ENCODE results near the gene GAB4.
"Not testable (repeated sequence)": the region's sequence is repeated elsewhere in the genome, so short reads cannot be mapped to it uniquely, and the experiment has no call there.

The GAB4 gene

DNA sequence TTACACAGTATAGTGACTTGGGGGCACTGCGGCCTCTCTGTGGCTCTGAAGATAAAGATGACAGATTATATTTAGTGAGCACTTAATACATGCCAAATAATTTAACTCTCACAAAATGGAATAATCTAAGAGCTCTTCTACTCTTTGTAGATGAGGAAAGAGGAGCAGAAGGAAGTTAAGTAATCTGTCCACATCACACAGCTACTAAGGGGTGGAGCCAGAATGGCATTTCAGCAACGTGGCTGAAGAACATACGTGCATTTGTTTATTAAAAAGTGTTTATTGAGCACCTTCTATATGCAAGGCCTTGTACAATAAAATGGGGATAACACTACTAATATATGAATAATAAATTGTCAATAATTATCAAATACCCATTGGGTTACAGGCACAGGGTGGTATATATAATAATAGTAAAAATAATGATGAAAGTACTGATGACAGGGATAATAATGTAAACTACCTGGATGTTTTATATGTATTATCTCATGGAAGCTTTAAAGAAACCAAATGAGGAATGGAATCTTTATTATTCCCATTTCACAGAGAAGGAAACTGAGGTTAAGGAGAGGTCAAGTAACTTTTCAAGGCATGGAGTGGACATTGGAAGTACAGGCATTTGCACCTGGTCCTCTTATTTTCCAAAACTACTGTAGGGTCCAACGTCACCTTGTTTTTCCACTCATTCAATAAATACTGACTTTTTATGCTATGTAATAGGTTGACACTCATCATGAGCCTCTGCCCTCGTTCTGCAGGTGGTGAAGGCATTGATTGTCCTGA lies 38.7 kb upstream of the GAB4 start:
- H3K9ac ChIP-seq (ENCODE audit: low read depth, low read length, poor library complexity), result no peak overlapping the region
- H3K79me1 ChIP-seq (ENCODE audit: low read depth, low read length), result no peaks in the 10 kb centered on the region
- H2BK120ac ChIP-seq (ENCODE audit: low read depth, low read length), result no peak overlapping the region
- H3K18ac ChIP-seq (ENCODE audit: low read length), result no peak overlapping the region
- no peak overlapping the region for H4K91ac ChIP-seq (ENCODE audit: low read depth, low read length, poor library complexity)
- H2AK5ac ChIP-seq (ENCODE audit: low read depth, low read length), result no peak overlapping the region
- no peak overlapping the region for H3K14ac ChIP-seq (ENCODE audit: low read length)
- DNase-seq (ENCODE audit: low spot score), result no peak
- H3K36me3 ChIP-seq (replicated peaks in 1 of 2; ENCODE audit: control insufficient read depth in 2 of 2, insufficient read depth in 2 of 2, low read length in 2 of 2), result no peaks in the 10 kb centered on the region
- no peak overlapping the region for H2AFZ ChIP-seq (ENCODE audit: low read length)
- H3K23ac ChIP-seq (ENCODE audit: low read depth, low read length, poor library complexity), result no peak overlapping the region
- no peak overlapping the region for H3K27ac ChIP-seq (replicated peaks; ENCODE audit: low read length)
- H3K27me3 ChIP-seq (ENCODE audit: control insufficient read depth in 3 of 3, insufficient read depth in 3 of 3, low read depth in 1 of 3, low read length in 3 of 3), result peaks cover 0 to 10% (median 0%) of the 10 kb centered on the region in 3 experiments
- no peak overlapping the region for H4K8ac ChIP-seq (ENCODE audit: low read depth, low read length)
- H3K9me3 ChIP-seq (replicated peaks in 1 of 2; ENCODE audit: control insufficient read depth in 2 of 2, insufficient read depth in 1 of 2, low read depth in 1 of 2, low read length in 2 of 2), result no peaks in the 10 kb centered on the region
- no peak overlapping the region for H3K4ac ChIP-seq (ENCODE audit: low read length)
- H2BK5ac ChIP-seq (ENCODE audit: low read length), result no peak overlapping the region
- no peak overlapping the region for H3K4me2 ChIP-seq (ENCODE audit: insufficient read depth, low read length, poor library complexity, severe bottlenecking)
- H2BK15ac ChIP-seq (ENCODE audit: low read length), result no peak overlapping the region
- peak overlapping the region in 1 of 2 donors; percentile 27 for H3K4me3 ChIP-seq (ENCODE audit: low read length in 2 of 2)
- H2BK12ac ChIP-seq (ENCODE audit: low read length), result no peak overlapping the region
- H3K4me1 ChIP-seq (ENCODE audit: control insufficient read depth in 2 of 2, insufficient read depth in 1 of 2, low read depth in 1 of 2, low read length in 2 of 2), result no peaks in the 10 kb centered on the region
- no CpG with 5 or more reads among the region's 5 CpGs for WGBS, 2 donors (ENCODE audit: extremely low coverage in 2 of 2, insufficient read length in 2 of 2, insufficient replicate concordance in 1 of 2)

DNA sequence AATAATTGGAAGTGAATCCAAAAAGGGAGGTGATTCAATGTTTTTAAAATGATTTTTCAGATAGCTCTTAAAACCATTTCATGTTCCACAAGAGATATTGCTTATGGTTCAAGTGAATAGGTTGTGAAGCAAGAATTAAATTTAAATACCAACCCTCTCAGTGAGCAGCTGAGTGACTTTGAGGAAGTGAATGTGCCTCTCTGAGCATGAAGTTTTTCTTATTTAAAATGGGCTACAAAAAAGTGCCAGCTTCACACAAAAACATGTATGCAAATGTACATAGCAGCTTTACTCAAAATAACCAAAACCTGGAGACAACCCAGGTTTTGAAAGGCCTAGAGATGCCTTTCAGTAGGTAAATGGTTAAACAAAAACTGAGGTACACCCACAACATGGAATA lies 35.5 kb upstream of the GAB4 start:
- Histone ChIP-seq H3K18ac (ENCODE audit: low read length) (no peak overlapping the region), H2BK15ac (ENCODE audit: low read length) (no peak overlapping the region), H3K23ac (ENCODE audit: low read depth, low read length, poor library complexity) (no peak overlapping the region), H3K9me3 (replicated peaks in 1 of 2; ENCODE audit: control insufficient read depth in 2 of 2, insufficient read depth in 1 of 2, low read depth in 1 of 2, low read length in 2 of 2) (no peaks in the 10 kb centered on the region), H2AFZ (ENCODE audit: low read length) (no peak overlapping the region), H3K4me3 (ENCODE audit: low read length in 2 of 2) (no peak overlapping the region), H4K8ac (ENCODE audit: low read depth, low read length) (no peak overlapping the region), H2AK5ac (ENCODE audit: low read depth, low read length) (no peak overlapping the region), H3K27ac (replicated peaks; ENCODE audit: low read length) (no peak overlapping the region), H2BK12ac (ENCODE audit: low read length) (no peak overlapping the region), H2BK5ac (ENCODE audit: low read length) (no peak overlapping the region), H3K4me2 (ENCODE audit: insufficient read depth, low read length, poor library complexity, severe bottlenecking) (no peak overlapping the region), H3K27me3 (ENCODE audit: control insufficient read depth in 3 of 3, insufficient read depth in 3 of 3, low read depth in 1 of 3, low read length in 3 of 3) (peaks cover 0 to 10% (median 0%) of the 10 kb centered on the region in 3 experiments), H3K9ac (ENCODE audit: low read depth, low read length, poor library complexity) (no peak overlapping the region), H2BK120ac (ENCODE audit: low read depth, low read length) (no peak overlapping the region), H4K91ac (ENCODE audit: low read depth, low read length, poor library complexity) (no peak overlapping the region), H3K36me3 (replicated peaks in 1 of 2; ENCODE audit: control insufficient read depth in 2 of 2, insufficient read depth in 2 of 2, low read length in 2 of 2) (no peaks in the 10 kb centered on the region), H3K79me1 (ENCODE audit: low read depth, low read length) (no peaks in the 10 kb centered on the region), H3K14ac (ENCODE audit: low read length) (no peak overlapping the region), H3K4ac (ENCODE audit: low read length) (no peak overlapping the region), H3K4me1 (ENCODE audit: control insufficient read depth in 2 of 2, insufficient read depth in 1 of 2, low read depth in 1 of 2, low read length in 2 of 2) (no peaks in the 10 kb centered on the region)
- DNase-seq (ENCODE audit: low spot score), result no peak

DNA sequence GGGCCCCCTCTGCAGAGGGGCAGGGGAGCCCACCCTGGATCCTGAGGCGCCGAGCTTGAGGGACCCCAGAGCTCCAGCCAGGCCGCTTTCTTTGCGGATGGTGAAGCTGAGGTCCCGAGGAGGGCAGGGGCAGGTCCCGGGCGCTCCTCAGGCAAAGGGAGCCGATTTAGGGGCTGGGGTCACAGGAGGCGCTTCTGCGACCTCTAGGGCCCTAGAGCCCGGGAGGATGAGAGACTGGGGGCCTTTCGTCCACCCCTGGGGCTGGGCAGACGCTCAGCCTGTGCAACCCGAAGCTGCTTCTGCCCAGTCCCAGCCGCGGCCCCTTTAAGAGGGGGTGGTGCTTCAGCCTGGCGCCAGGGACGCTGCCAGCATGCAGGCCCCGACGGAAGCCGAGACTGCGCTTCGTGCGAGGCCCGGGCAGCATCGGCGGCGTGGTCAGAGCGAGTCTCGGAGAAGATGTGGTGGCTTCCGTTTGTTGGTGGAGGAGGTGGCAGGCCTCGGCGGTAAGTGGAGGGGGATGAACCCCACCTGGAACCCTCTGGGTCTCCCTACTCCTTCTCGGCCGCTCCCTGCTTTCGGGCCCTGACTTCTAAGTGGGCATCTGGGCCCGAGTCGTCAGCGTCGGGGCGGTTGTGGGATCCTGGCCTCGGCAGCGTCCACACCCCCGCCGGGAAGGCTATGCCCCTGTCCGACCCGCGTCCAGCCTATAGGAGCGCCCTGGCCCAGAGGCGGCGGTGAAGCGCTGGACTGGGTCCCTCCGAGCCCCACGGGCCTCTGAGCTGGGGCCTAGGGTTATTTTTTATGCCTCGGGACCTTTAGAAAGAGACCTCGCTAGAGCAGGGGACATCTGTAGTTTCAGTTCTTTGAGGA lies 29.1 kb upstream of the GAB4 start:
- H3K27me3 ChIP-seq (ENCODE audit: control insufficient read depth in 3 of 3, insufficient read depth in 3 of 3, low read depth in 1 of 3, low read length in 3 of 3); H2BK5ac ChIP-seq (ENCODE audit: low read length); H3K79me1 ChIP-seq (ENCODE audit: low read depth, low read length); DNase-seq (ENCODE audit: low spot score); H3K9me3 ChIP-seq (replicated peaks in 1 of 2; ENCODE audit: control insufficient read depth in 2 of 2, insufficient read depth in 1 of 2, low read depth in 1 of 2, low read length in 2 of 2); H3K4me3 ChIP-seq (ENCODE audit: low read length in 2 of 2); H3K4ac ChIP-seq (ENCODE audit: low read length); H2BK12ac ChIP-seq (ENCODE audit: low read length); H2BK120ac ChIP-seq (ENCODE audit: low read depth, low read length); H3K36me3 ChIP-seq (replicated peaks in 1 of 2; ENCODE audit: control insufficient read depth in 2 of 2, insufficient read depth in 2 of 2, low read length in 2 of 2); H3K4me1 ChIP-seq (ENCODE audit: control insufficient read depth in 2 of 2, insufficient read depth in 1 of 2, low read depth in 1 of 2, low read length in 2 of 2); H3K23ac ChIP-seq (ENCODE audit: low read depth, low read length, poor library complexity); H2AK5ac ChIP-seq (ENCODE audit: low read depth, low read length); H3K4me2 ChIP-seq (ENCODE audit: insufficient read depth, low read length, poor library complexity, severe bottlenecking); H2BK15ac ChIP-seq (ENCODE audit: low read length); H3K18ac ChIP-seq (ENCODE audit: low read length); H3K14ac ChIP-seq (ENCODE audit: low read length); H4K8ac ChIP-seq (ENCODE audit: low read depth, low read length); H3K9ac ChIP-seq (ENCODE audit: low read depth, low read length, poor library complexity); H2AFZ ChIP-seq (ENCODE audit: low read length); H3K27ac ChIP-seq (replicated peaks; ENCODE audit: low read length); H4K91ac ChIP-seq (ENCODE audit: low read depth, low read length, poor library complexity): not testable (repeated sequence)
- no CpG with 5 or more reads among the region's 56 CpGs for WGBS, 2 donors (ENCODE audit: extremely low coverage in 2 of 2, insufficient read length in 2 of 2, insufficient replicate concordance in 1 of 2)

Measured in neuronal stem cell (in vitro differentiated cells).